Activated B cell treated with CpG ODN at 0.5 μM for 24 hours (primary cell): Measurements from ENCODE around the gene WDR64. TPM values are rescaled to one million over a fixed set of nuclear protein-coding genes. Genes with fewer than 3 reads are reported as not detected.

Source experiments
- ATAC-seq: fragments of 200-7000 bp; cut with Tn5 transposase; one replicate; pipeline ENCODE4 v1.10.0; 2021; ENCODE audit warnings: low read depth, mild to moderate bottlenecking, moderate library complexity
- CTCF ChIA-PET: fragments of 350-600 bp; sonication (Branson Sonifier 250); formaldehyde crosslinking; loops from one replicate; lab custom pipeline; 2021; ENCODE audit warnings: antibody characterized with exemption; lab: Charles Lee
- POLR2A ChIA-PET: fragments of 350-600 bp; sonication (Branson Sonifier 250); formaldehyde crosslinking; loops from one replicate; lab custom pipeline; 2021; ENCODE audit warnings: antibody characterized with exemption; lab: Charles Lee
- DNase-seq: peaks from one replicate; pipeline ENCODE4 v3.0.0; 2022
- H3K27ac Mint-ChIP-seq: one replicate; pipeline ENCODE4 v1.8.0; 2020; ENCODE audit warnings: mixed read lengths
- H3K27me3 Mint-ChIP-seq: one replicate; pipeline ENCODE4 v1.8.0; 2021; ENCODE audit warnings: mixed read lengths
- H3K36me3 Mint-ChIP-seq: one replicate; pipeline ENCODE4 v1.8.0; 2021; ENCODE audit warnings: low read depth, mixed read lengths
- H3K4me1 Mint-ChIP-seq: one replicate; pipeline ENCODE4 v1.8.0; 2021; ENCODE audit warnings: mixed read lengths
- H3K4me3 Mint-ChIP-seq: one replicate; pipeline ENCODE4 v1.8.0; 2020; ENCODE audit warnings: mild to moderate bottlenecking, mixed read lengths
- H3K9me3 Mint-ChIP-seq: one replicate; pipeline ENCODE4 v1.8.0; 2020; ENCODE audit warnings: mixed read lengths
- CTCF ChIP-seq: fragments of 200-600 bp; IDR thresholded peaks from one replicate; pipeline ENCODE4 v1.8.0; 2022; ENCODE audit warnings: antibody characterized with exemption, mild to moderate bottlenecking
- intact Hi-C: fragments of 100-400 bp; cut with micrococcal nuclease; formaldehyde crosslinking; loops from one replicate; pipeline ENCODE4 v1.15.1; 2024
- total RNA-seq: library from RNA; stranded (reverse); gene quantifications from 2 replicates; pipeline ENCODE4 v1.2.3, GENCODE V29; 2022

WDR64 gene
- total RNA-seq, 1 donor from 2014 or later = 0.58 TPM

- Mint-ChIP-seq H3K27ac (no peak overlapping the region), H3K36me3 (no peaks in the 10 kb centered on the region), H3K4me1 (peaks cover 11% of the 10 kb centered on the region), H3K9me3 (no peaks in the 10 kb centered on the region), H3K27me3 (peaks cover 3% of the 10 kb centered on the region), H3K4me3 (no peak overlapping the region)
- CTCF ChIA-PET = no interaction called here
- ATAC-seq = no peak
- no peak for DNase-seq
- no peak for TF ChIP-seq CTCF
- intact Hi-C loops = no loop called here
- POLR2A ChIA-PET = no interaction called here
These were observed 163.9 kb downstream of the WDR64 start for GRCh38 chr1:241816008-241816407.

GRCh38 chr1:241817331-241817792 is 165.3 kb downstream of the WDR64 start:
- ChIA-PET POLR2A (no interaction called here), CTCF (no interaction called here)
- Mint-ChIP-seq H3K9me3 (no peaks in the 10 kb centered on the region), H3K4me3 (no peak overlapping the region), H3K27me3 (no peaks in the 10 kb centered on the region), H3K4me1 (peaks cover 11% of the 10 kb centered on the region), H3K27ac (no peak overlapping the region), H3K36me3 (no peaks in the 10 kb centered on the region)
- no peak for DNase-seq
- TF ChIP-seq CTCF = no peak
- intact Hi-C loops = no loop called here
- no peak for ATAC-seq

- Mint-ChIP-seq H3K36me3 (no peaks in the 10 kb centered on the region), H3K4me3 (no peak overlapping the region), H3K9me3 (no peaks in the 10 kb centered on the region), H3K27ac (no peak overlapping the region), H3K27me3 (no peaks in the 10 kb centered on the region), H3K4me1 (peaks cover 11% of the 10 kb centered on the region)
- TF ChIP-seq CTCF = no peak
- POLR2A ChIA-PET = no interaction called here
- DNase-seq (no peak), ATAC-seq (no peak)
- intact Hi-C loops = no loop called here
- CTCF ChIA-PET = no interaction called here
These were observed 166.0 kb downstream of the WDR64 start for GRCh38 chr1:241817956-241818612.

GRCh38 chr1:241819340-241819866 is 167.3 kb downstream of the WDR64 start:
- no peak for TF ChIP-seq CTCF
- Mint-ChIP-seq H3K4me1 (peaks cover 11% of the 10 kb centered on the region), H3K27me3 (no peaks in the 10 kb centered on the region), H3K4me3 (no peak overlapping the region), H3K9me3 (no peaks in the 10 kb centered on the region), H3K27ac (no peak overlapping the region), H3K36me3 (no peaks in the 10 kb centered on the region)
- no peak for ATAC-seq
- DNase-seq = no peak
- intact Hi-C loops = no loop called here
- ChIA-PET POLR2A (interaction anchor here (0.6 kb wide), 1 partner anchor 45 kb away, joined by 5 read pairs; no protein-coding TSS in a partner anchor), CTCF (no interaction called here)

GRCh38 chr1:241821363-241821762 is 169.3 kb downstream of the WDR64 start:
- no peaks in the 10 kb centered on the region for H3K9me3 Mint-ChIP-seq
- no peak overlapping the region for H3K27ac Mint-ChIP-seq
- TF ChIP-seq CTCF = no peak
- no peak overlapping the region for H3K4me3 Mint-ChIP-seq
- ATAC-seq (no peak), DNase-seq (no peak)
- H3K4me1 Mint-ChIP-seq = peaks cover 11% of the 10 kb centered on the region
- no peaks in the 10 kb centered on the region for H3K27me3 Mint-ChIP-seq
- ChIA-PET POLR2A (no interaction called here), CTCF (no interaction called here)
- intact Hi-C loops = no loop called here
- H3K36me3 Mint-ChIP-seq = no peaks in the 10 kb centered on the region
